ENCODE measurements around the gene WFDC13. TPM values are rescaled to one million over a fixed set of nuclear protein-coding genes. Genes with fewer than 3 reads are reported as not detected.

The WFDC13 gene, protein sequence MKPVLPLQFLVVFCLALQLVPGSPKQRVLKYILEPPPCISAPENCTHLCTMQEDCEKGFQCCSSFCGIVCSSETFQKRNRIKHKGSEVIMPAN
- total RNA-seq (2021; fragmentation: NEBNext Ultra II Directional; extraction: Animal tissue kit (Norgen Biotek cat#: 25700)) (not detected in 2 replicates), polyA plus RNA-seq (2011; rRNA removed) (not detected in 2 replicates), polyA minus RNA-seq (2011; rRNA and poly(A)+ RNA removed) (not detected in 2 replicates)
- polyA plus RNA-seq (2011; cell fraction: cytosol; rRNA removed), result not detected
- not detected for polyA plus RNA-seq (2011; cell fraction: nucleus; rRNA removed)
- polyA plus RNA-seq (2012, experiment 1 of 2), result not detected in 4 replicates
- polyA plus RNA-seq (2012, experiment 2 of 2), result not detected
- not detected for polyA plus RNA-seq (2013, experiment 1 of 2)
- polyA plus RNA-seq (2013, experiment 2 of 2), result not detected
- polyA minus RNA-seq (2011; cell fraction: cytosol; rRNA and poly(A)+ RNA removed), result not detected
- polyA minus RNA-seq (2011; cell fraction: nucleus; rRNA and poly(A)+ RNA removed), result not detected
- long read RNA-seq, experiment 1, result 0 reads
- long read RNA-seq, experiment 2, result 0 reads

DNA sequence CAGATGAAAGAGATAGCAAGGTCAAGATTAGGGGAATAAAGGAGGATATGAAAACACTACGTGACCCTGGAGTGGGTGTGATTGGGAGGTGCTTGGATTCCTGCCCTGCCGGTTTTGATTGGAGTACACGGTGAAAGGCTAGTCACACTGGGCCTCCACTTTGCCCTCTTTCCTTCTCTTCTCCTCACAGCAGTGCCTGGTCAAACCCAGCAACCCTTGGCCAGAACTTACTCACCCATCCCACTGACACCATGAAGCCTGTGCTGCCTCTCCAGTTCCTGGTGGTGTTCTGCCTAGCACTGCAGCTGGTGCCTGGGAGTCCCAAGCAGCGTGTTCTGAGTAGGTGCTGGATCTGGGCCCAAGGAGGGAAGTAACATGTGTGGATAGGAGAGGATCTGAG lies at the start of gene WFDC13:
Gene WFDC13 (plus strand): TSS at position 166 of the 400 bp plus-strand sequence. CDS start 86 bp downstream, at position 252.
- FAIRE-seq, result no peak
- H3K36me3 ChIP-seq (ENCODE audit: control insufficient read depth in 2 of 4, insufficient read depth in 4 of 4, low read length in 3 of 4), result no peaks in the 10 kb centered on the region
- TF ChIP-seq EZH2 (IDR thresholded peaks at IDR 0.05; ENCODE audit: low read depth, low read length, severe bottlenecking), result no peak

More for the DNA sequence above, at the start of gene WFDC13:
- DNase-seq (ENCODE audit: low read depth in 1 of 2, low spot score in 2 of 2), result no peak
- no peaks in the 10 kb centered on the region for H3K23me2 ChIP-seq (ENCODE audit: low read depth, low read length)
- no peaks in the 10 kb centered on the region; a peak in 1 of 7 replicates for H3K27me3 ChIP-seq (replicated peaks in 1 of 4; ENCODE audit: control insufficient read depth in 3 of 4, extremely low read depth in 1 of 4, insufficient read depth in 3 of 4, low read length in 3 of 4)
- 88% methylated on average over 4 of the region's 4 CpGs; no CpG with 5 or more reads in 1 of the 2 experiments for WGBS, 2 experiments (ENCODE audit: extremely low coverage in 1 of 2, insufficient coverage in 1 of 2, insufficient read length in 1 of 2, insufficient replicate concordance in 2 of 2, low coverage in 1 of 2, low lambda C conversion rate in 2 of 2, missing lambda C conversion rate in 1 of 2)
- no peak within 1 kb of the TSS for H2BK5ac ChIP-seq (ENCODE audit: low read depth, low read length)
- H3K4me1 ChIP-seq (replicated peaks in 1 of 4; ENCODE audit: control insufficient read depth in 3 of 4, insufficient read depth in 4 of 4, low read length in 3 of 4), result no peaks in the 10 kb centered on the region
- H3K9ac ChIP-seq (replicated peaks in 1 of 4; ENCODE audit: extremely low read depth in 1 of 4, low read depth in 3 of 4, low read length in 3 of 4), result no peak within 1 kb of the TSS
- ChIA-PET POLR2A (ENCODE audit: partially characterized antibody) (no interaction called here), CTCF (ENCODE audit: partially characterized antibody) (interaction anchor here (1.6 to 1.7 kb wide), 2 partner anchors 16 to 73 kb away, joined by 5 to 8 read pairs; partner anchors contain the start of gene WFDC10A)
- H3K23ac ChIP-seq (ENCODE audit: insufficient read length), result no peak within 1 kb of the TSS
- H3K79me1 ChIP-seq (ENCODE audit: low read depth, low read length), result no peaks in the 10 kb centered on the region
- no peak within 1 kb of the TSS; the same call in 1 of the 2 replicates for H2BK20ac ChIP-seq (ENCODE audit: low read length)
- no peak within 1 kb of the TSS for H3K4me3 ChIP-seq (ENCODE audit: extremely low read depth in 1 of 4, insufficient read depth in 2 of 4, low read depth in 3 of 4, low read length in 4 of 4)
- no peaks in the 10 kb centered on the region for H4K20me1 ChIP-seq (replicated peaks in 1 of 2; ENCODE audit: control insufficient read depth in 1 of 2, insufficient read depth in 2 of 2, low read length in 2 of 2)
- H4K91ac ChIP-seq (replicated peaks; ENCODE audit: insufficient read length, low read length), result no peak within 1 kb of the TSS
- no peaks in the 10 kb centered on the region for H3K79me2 ChIP-seq (ENCODE audit: control insufficient read depth in 1 of 2, insufficient read depth in 2 of 2, low read length in 2 of 2)
- no peak within 1 kb of the TSS for H2BK12ac ChIP-seq (ENCODE audit: low read depth, low read length)
- H2BK15ac ChIP-seq (ENCODE audit: low read length), result no peak within 1 kb of the TSS
- H3K56ac ChIP-seq (replicated peaks; ENCODE audit: insufficient read length, low read depth, low read length), result no peak within 1 kb of the TSS
- H3K18ac ChIP-seq (ENCODE audit: extremely low read depth, low read length), result no peak within 1 kb of the TSS
- no peak within 1 kb of the TSS for H3K4me2 ChIP-seq (ENCODE audit: insufficient read depth in 1 of 2, low read depth in 2 of 2, low read length in 2 of 2)
- no peak within 1 kb of the TSS for H2AK5ac ChIP-seq (ENCODE audit: low read depth, low read length)
- H4K5ac ChIP-seq (ENCODE audit: insufficient read length, low read depth, low read length), result no peak within 1 kb of the TSS
- no peaks in the 10 kb centered on the region for H3K9me3 ChIP-seq (ENCODE audit: insufficient read depth in 2 of 2, low read depth in 1 of 2, low read length in 1 of 2)
- no peak within 1 kb of the TSS for H4K8ac ChIP-seq (ENCODE audit: extremely low read depth, insufficient read depth, low read length)
- no peak within 1 kb of the TSS for H3K14ac ChIP-seq (ENCODE audit: insufficient read length)
- no peak within 1 kb of the TSS for H2BK120ac ChIP-seq (replicated peaks; ENCODE audit: low read depth, low read length)
- no peak within 1 kb of the TSS for H3K27ac ChIP-seq (ENCODE audit: low read depth, low read length)
- H2AFZ ChIP-seq (ENCODE audit: low read length), result no peak within 1 kb of the TSS; the same call in 1 of the 2 replicates
- H3K4ac ChIP-seq (replicated peaks; ENCODE audit: insufficient read length, low read depth, low read length), result no peak within 1 kb of the TSS

All from H1 (cell line).